GM13977 (cell line): ENCODE measurements around the gene AHDC1.

Source experiments
- DNase-seq: peaks from one replicate; pipeline ENCODE4 v3.0.0; 2012; ENCODE audit warnings: low spot score
- CTCF ChIP-seq: IDR thresholded peaks from 2 replicates; pipeline ENCODE4 v1.5.1; 2012; ENCODE audit warnings: mild to moderate bottlenecking, control low read depth; ENCODE audit not compliant: insufficient read depth; ENCODE audit errors: extremely low read depth, missing control alignments
- in situ Hi-C: fragments of 300-500 bp; cut with MboI; formaldehyde crosslinking; loops from one replicate; pipeline ENCODE4 v1.12.0; 2022; ENCODE audit warnings: low sequenced_read_pairs, low pct_unique_long_range_greater_than_20kb, mixed read lengths, inconsistent platforms; ENCODE audit not compliant: unreplicated experiment

The AHDC1 gene

GRCh38 chr1:27551170-27551952 is 52.6 kb downstream of the AHDC1 start:
- in situ Hi-C loops, result no loop called here
- DNase-seq, result no peak
- TF ChIP-seq CTCF, result no peak

GRCh38 chr1:27550510-27551169 is 53.3 kb downstream of the AHDC1 start:
- in situ Hi-C loops, result no loop called here
- no peak for DNase-seq
- no peak for TF ChIP-seq CTCF

- DNase-seq, result no peak
- in situ Hi-C loops, result no loop called here
- TF ChIP-seq CTCF, result no peak
Observed at GRCh38 chr1:27549807-27550408, 54.0 kb downstream of the AHDC1 start.

- no peak for TF ChIP-seq CTCF
- no peak for DNase-seq
- in situ Hi-C loops, result no loop called here
Observed at GRCh38 chr1:27548858-27549719, 54.9 kb downstream of the AHDC1 start.

GRCh38 chr1:27548136-27548853 is 55.6 kb downstream of the AHDC1 start:
- no peak for DNase-seq
- no peak for TF ChIP-seq CTCF
- in situ Hi-C loops, result no loop called here
